ACC112 (cell line): Measurements from ENCODE around the gene KIF26B.

ENCODE experiments used
- H2AFZ ChIP-seq: fragments of 200-600 bp; sonication (generic); one replicate; pipeline ENCODE4 v1.6.0; 2017; ENCODE audit warnings: antibody characterized with exemption, low read length; ENCODE audit not compliant: unreplicated experiment
- H3K27ac ChIP-seq: fragments of 200-600 bp; sonication (generic); 2 replicates; pipeline ENCODE4 v1.5.1; 2014; ENCODE audit warnings: low read depth, mild to moderate bottlenecking, antibody characterized with exemption, low read length, moderate library complexity
- H3K27me3 ChIP-seq: fragments of 200-600 bp; sonication (generic); 2 replicates; pipeline ENCODE4 v1.6.1; 2014; ENCODE audit warnings: mild to moderate bottlenecking, antibody characterized with exemption, low read length, moderate library complexity, mixed read lengths; ENCODE audit not compliant: insufficient read depth
- H3K36me3 ChIP-seq: fragments of 200-600 bp; sonication (generic); 2 replicates; pipeline ENCODE4 v1.6.1; 2016; ENCODE audit warnings: mild to moderate bottlenecking, antibody characterized with exemption, low read length, moderate library complexity, mixed read lengths; ENCODE audit not compliant: insufficient read depth
- H3K4me1 ChIP-seq: fragments of 200-600 bp; sonication (generic); one replicate; pipeline ENCODE4 v1.6.1; 2016; ENCODE audit warnings: low read length, mixed read lengths; ENCODE audit not compliant: insufficient read depth, unreplicated experiment, control insufficient read depth
- H3K4me3 ChIP-seq: fragments of 200-600 bp; sonication (generic); 2 replicates; pipeline ENCODE4 v1.5.1; 2014; ENCODE audit warnings: mild to moderate bottlenecking, low read depth, low read length
- H3K79me2 ChIP-seq: fragments of 200-600 bp; sonication (generic); one replicate; pipeline ENCODE4 v1.6.0; 2016; ENCODE audit warnings: low read length; ENCODE audit not compliant: control insufficient read depth, unreplicated experiment, insufficient read depth

Gene KIF26B

GRCh38 chr1:245444945-245445344 is 290.2 kb downstream of the KIF26B start:
- H2AFZ ChIP-seq: no peak overlapping the region
- H3K4me3 ChIP-seq: no peak overlapping the region
- no peaks in the 10 kb centered on the region for H3K36me3 ChIP-seq
- H3K4me1 ChIP-seq: no peaks in the 10 kb centered on the region
- H3K79me2 ChIP-seq: no peaks in the 10 kb centered on the region
- H3K27ac ChIP-seq: no peak overlapping the region
- no peaks in the 10 kb centered on the region for H3K27me3 ChIP-seq

- Histone ChIP-seq H2AFZ (no peak overlapping the region), H3K4me3 (no peak overlapping the region), H3K27me3 (no peaks in the 10 kb centered on the region), H3K27ac (no peak overlapping the region), H3K4me1 (no peaks in the 10 kb centered on the region), H3K36me3 (no peaks in the 10 kb centered on the region), H3K79me2 (no peaks in the 10 kb centered on the region)
Observed at GRCh38 chr1:245448531-245448930, 293.7 kb downstream of the KIF26B start.

- Histone ChIP-seq H2AFZ (no peak overlapping the region), H3K36me3 (no peaks in the 10 kb centered on the region), H3K27ac (no peak overlapping the region), H3K4me1 (no peaks in the 10 kb centered on the region), H3K79me2 (no peaks in the 10 kb centered on the region), H3K27me3 (no peaks in the 10 kb centered on the region), H3K4me3 (no peak overlapping the region)
Observed at GRCh38 chr1:245448975-245449431, 294.2 kb downstream of the KIF26B start.

DNA sequence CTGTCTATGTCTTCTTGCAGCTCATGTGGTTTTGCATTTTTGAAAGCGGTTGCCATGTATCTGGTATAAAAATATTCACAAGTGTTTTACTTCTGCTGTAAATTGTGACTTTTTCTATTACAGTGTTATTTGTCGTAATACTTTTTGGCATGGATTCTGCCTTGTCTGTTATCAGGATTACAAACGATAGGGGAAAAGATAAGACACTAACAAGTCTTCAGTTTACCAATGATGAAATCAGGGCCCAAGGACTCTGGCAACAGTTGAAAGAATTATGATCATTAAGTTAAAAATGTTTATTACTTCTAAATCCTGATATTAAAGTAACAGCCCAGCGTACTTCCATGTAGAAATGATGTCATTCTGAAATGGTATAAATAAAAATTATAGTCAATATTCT is 298.8 kb downstream of the KIF26B start:
- Histone ChIP-seq H3K36me3 (no peaks in the 10 kb centered on the region), H3K27me3 (no peaks in the 10 kb centered on the region), H3K4me1 (no peaks in the 10 kb centered on the region)

GRCh38 chr1:245454051-245454450 is 299.3 kb downstream of the KIF26B start:
- Histone ChIP-seq H3K79me2 (no peaks in the 10 kb centered on the region), H3K27me3 (no peaks in the 10 kb centered on the region), H3K4me3 (no peak overlapping the region), H3K27ac (no peak overlapping the region), H3K4me1 (no peaks in the 10 kb centered on the region), H2AFZ (no peak overlapping the region), H3K36me3 (no peaks in the 10 kb centered on the region)

More for the DNA sequence above, 298.8 kb downstream of the KIF26B start:
- no peaks in the 10 kb centered on the region for H3K79me2 ChIP-seq
- H2AFZ ChIP-seq: no peak overlapping the region
- no peak overlapping the region for H3K4me3 ChIP-seq
- H3K27ac ChIP-seq: no peak overlapping the region

DNA sequence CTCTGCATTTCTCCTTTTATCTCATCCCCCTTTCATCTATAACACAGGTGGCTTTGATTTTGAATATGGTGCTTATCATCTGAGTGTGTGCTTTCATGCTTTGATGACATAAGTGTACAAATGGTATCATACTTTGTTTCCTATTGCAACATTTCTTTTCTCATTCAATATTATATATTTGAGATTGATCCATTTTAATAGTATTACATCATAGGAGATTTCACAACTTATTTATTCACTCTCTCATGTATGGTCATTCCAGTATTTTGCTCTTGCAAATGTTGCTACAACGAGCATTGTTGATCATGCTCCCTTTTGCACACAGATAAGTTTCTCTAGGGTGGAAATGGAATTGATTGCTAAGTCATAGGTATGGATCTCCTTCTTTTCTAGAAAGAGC is 302.8 kb downstream of the KIF26B start:
- Histone ChIP-seq H3K27ac (no peak overlapping the region), H3K4me3 (no peak overlapping the region), H3K36me3 (no peaks in the 10 kb centered on the region), H3K4me1 (no peaks in the 10 kb centered on the region), H3K27me3 (no peaks in the 10 kb centered on the region), H3K79me2 (no peaks in the 10 kb centered on the region), H2AFZ (no peak overlapping the region)

DNA sequence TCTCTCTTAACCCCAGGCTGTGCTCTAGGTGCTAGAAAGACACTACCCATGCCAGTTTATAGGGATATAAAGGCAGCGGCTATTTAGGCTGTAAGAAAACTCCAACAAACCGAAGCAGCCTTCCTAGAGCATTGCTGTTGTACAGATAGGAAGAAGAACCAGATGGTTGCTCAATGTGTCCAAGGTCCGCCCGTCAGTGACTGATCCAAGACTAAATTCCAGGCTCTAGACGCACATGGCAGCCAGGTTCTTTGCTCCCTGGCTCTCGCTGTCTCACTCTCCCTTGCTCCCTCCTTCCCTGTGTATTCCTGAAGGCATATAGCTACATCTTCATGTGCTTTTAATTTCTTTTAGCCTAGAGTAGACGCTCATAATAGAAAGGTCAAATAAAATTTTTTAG is 303.4 kb downstream of the KIF26B start:
- Histone ChIP-seq H2AFZ (no peak overlapping the region), H3K4me1 (no peaks in the 10 kb centered on the region), H3K79me2 (no peaks in the 10 kb centered on the region), H3K27me3 (no peaks in the 10 kb centered on the region), H3K36me3 (no peaks in the 10 kb centered on the region), H3K27ac (no peak overlapping the region), H3K4me3 (no peak overlapping the region)

GRCh38 chr1:245458761-245459174 is 304.0 kb downstream of the KIF26B start:
- H3K27me3 ChIP-seq: no peaks in the 10 kb centered on the region
- no peak overlapping the region for H2AFZ ChIP-seq
- no peaks in the 10 kb centered on the region for H3K36me3 ChIP-seq
- H3K4me3 ChIP-seq: no peak overlapping the region
- no peaks in the 10 kb centered on the region for H3K79me2 ChIP-seq
- no peaks in the 10 kb centered on the region for H3K4me1 ChIP-seq
- no peak overlapping the region for H3K27ac ChIP-seq

DNA sequence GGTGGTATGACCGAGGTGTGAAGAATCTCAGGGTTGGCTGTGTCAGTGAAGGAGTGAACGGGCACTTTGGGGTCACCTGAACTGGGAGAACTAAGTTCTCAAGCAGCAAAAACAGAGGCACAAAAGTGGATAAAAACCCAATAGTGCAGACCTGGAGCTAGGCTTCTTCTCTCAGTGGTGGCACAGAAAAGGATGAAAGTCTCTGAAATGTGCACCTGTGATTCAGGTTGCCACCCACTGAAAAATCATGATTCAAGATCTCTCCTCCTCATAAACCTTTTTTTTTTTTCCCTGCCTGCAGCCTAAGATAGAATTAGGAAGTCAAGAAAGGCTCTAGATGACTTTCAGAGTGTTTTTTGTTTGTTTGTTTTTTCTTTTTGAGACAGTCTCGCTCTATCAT is 304.8 kb downstream of the KIF26B start:
- Histone ChIP-seq H3K79me2 (no peaks in the 10 kb centered on the region), H3K36me3 (no peaks in the 10 kb centered on the region), H3K4me1 (no peaks in the 10 kb centered on the region), H3K27ac (no peak overlapping the region), H3K4me3 (no peak overlapping the region), H2AFZ (no peak overlapping the region), H3K27me3 (no peaks in the 10 kb centered on the region)

- Histone ChIP-seq H3K4me3 (no peak overlapping the region), H3K36me3 (no peaks in the 10 kb centered on the region), H3K4me1 (no peaks in the 10 kb centered on the region), H3K27ac (no peak overlapping the region), H3K79me2 (no peaks in the 10 kb centered on the region), H2AFZ (no peak overlapping the region), H3K27me3 (no peaks in the 10 kb centered on the region)
Observed at GRCh38 chr1:245461681-245462080, 306.9 kb downstream of the KIF26B start.

DNA sequence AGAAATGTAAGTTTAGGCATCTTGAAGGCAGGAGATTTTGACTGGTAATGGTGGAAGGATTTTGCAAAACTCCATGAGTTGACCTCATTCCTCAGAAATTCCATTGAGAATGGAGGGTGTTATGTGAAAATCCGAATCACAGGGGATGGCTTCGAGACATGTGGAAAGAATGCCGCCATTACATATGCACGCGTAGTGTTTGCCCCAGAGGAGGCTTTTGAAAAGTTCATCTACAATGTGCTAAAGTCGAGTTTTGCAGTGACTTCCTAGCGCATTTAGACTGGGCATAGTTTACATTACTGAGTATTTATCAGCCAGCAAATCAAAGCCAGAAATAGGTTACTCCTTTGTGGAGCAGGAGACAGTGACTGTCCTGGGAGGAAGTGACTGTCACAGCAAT is 307.4 kb downstream of the KIF26B start:
- no peak overlapping the region for H3K4me3 ChIP-seq
- no peaks in the 10 kb centered on the region for H3K4me1 ChIP-seq
- H2AFZ ChIP-seq: no peak overlapping the region
- H3K79me2 ChIP-seq: no peaks in the 10 kb centered on the region
- no peaks in the 10 kb centered on the region for H3K36me3 ChIP-seq
- no peak overlapping the region for H3K27ac ChIP-seq
- no peaks in the 10 kb centered on the region for H3K27me3 ChIP-seq
